AG04449 (cell line): ENCODE measurements around the gene NKRF.

Experiments used
- CTCF ChIA-PET: fragments of 350-600 bp; formaldehyde crosslinking; extraction: SDS; loops from one replicate; lab custom pipeline; 2021; ENCODE audit warnings: antibody characterized with exemption; lab: Yijun Ruan, JAX
- POLR2A ChIA-PET: fragments of 400-600, 350-600 bp; formaldehyde crosslinking; extraction: SDS; loops from one replicate; lab custom pipeline; 2020; ENCODE audit warnings: antibody characterized with exemption, inconsistent platforms; lab: Yijun Ruan, JAX
- DNase-seq: peaks from one replicate; pipeline ENCODE4 v3.0.0-alpha.2; 2010; ENCODE audit warnings: low read depth, low spot score
- H3K4me3 ChIP-seq: 2 replicates; pipeline ENCODE4 v1.5.1; 2011; ENCODE audit warnings: low read depth, mild to moderate bottlenecking, control low read depth, low read length
- TF ChIP-seq, protein P1 (sequence below): IDR thresholded peaks from one replicate; pipeline ENCODE4 v1.5.1; 2011; ENCODE audit warnings: mild to moderate bottlenecking, moderate library complexity, low read length, control low read depth, inconsistent platforms; ENCODE audit not compliant: insufficient read depth; ENCODE audit errors: missing control alignments

NKRF gene

DNA sequence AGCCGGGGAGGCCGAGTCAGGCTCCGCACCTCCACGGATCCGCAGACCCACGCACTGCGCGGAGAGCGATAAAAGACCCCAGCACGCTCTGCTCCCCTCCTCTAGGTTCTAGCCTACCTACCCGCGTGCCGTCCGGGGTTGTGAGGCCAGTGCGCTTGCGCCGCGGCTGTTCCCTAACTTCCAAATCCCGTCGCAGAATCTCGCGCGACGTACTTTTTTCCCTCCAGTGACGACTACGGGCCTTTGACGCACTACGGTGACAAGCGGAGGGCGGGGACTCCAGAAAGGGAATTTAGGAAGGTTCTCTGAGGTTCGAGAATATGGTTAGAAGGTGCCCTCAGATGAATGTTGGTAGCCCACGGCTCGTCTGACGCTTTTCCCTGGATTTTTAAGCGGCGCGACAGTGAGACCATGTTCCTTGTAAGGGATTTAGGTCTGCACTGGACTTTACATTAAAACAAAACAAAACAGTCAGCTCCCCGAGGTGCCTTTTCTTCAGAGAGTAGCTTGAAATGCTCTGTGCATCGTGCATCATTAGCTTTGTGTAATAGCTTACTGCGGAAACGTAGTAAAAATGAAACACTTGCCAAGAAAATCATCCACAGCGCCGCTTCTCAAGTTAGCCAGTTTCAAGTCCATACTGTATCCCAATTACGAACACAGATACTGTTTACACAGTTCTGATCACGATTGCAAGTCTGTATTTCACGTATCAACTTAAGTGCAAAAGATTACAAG is at the start of gene NKRF:
Gene NKRF, minus strand, starts transcription at position 145 of the 738 bp plus-strand sequence.
- TF ChIP-seq, protein P1, sequence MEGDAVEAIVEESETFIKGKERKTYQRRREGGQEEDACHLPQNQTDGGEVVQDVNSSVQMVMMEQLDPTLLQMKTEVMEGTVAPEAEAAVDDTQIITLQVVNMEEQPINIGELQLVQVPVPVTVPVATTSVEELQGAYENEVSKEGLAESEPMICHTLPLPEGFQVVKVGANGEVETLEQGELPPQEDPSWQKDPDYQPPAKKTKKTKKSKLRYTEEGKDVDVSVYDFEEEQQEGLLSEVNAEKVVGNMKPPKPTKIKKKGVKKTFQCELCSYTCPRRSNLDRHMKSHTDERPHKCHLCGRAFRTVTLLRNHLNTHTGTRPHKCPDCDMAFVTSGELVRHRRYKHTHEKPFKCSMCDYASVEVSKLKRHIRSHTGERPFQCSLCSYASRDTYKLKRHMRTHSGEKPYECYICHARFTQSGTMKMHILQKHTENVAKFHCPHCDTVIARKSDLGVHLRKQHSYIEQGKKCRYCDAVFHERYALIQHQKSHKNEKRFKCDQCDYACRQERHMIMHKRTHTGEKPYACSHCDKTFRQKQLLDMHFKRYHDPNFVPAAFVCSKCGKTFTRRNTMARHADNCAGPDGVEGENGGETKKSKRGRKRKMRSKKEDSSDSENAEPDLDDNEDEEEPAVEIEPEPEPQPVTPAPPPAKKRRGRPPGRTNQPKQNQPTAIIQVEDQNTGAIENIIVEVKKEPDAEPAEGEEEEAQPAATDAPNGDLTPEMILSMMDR, result no peak
- peak; percentile 41 for DNase-seq
- peak within 1 kb of the TSS; percentile 89 for H3K4me3 ChIP-seq
- POLR2A ChIA-PET, result no interaction called here
- CTCF ChIA-PET, result interaction anchor here (0.6 to 1.7 kb wide), 3 partner anchors 45 to 123 kb away, joined by 3 to 6 read pairs (median 4); no protein-coding TSS in a partner anchor

DNA sequence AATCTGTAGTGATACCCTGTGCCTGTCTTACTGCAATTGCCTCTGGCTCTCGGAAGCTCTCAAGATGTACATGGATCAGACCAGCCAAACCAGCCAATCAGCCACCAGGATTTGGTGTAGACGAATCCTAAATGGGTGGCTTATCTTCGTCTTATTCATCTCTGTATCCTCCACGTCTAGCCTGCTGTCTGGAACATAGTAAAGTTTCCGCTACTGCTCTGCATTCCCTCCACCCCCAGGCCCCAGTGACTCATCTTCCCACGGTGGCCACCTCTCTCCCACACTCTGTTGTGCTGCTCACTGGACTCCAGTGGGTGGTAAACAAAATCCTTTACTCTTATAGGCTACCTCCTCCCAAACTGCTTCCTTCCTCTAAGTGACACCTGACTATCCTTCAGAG is 48.9 kb upstream of the NKRF start:
- POLR2A ChIA-PET, result no interaction called here
- peak; percentile 59 for DNase-seq
- no peak overlapping the region for H3K4me3 ChIP-seq
- TF ChIP-seq, protein P1, result no peak
- CTCF ChIA-PET, result interaction anchor here (2.1 kb wide), 1 partner anchor 74 kb away, joined by 7 read pairs; no protein-coding TSS in a partner anchor

DNA sequence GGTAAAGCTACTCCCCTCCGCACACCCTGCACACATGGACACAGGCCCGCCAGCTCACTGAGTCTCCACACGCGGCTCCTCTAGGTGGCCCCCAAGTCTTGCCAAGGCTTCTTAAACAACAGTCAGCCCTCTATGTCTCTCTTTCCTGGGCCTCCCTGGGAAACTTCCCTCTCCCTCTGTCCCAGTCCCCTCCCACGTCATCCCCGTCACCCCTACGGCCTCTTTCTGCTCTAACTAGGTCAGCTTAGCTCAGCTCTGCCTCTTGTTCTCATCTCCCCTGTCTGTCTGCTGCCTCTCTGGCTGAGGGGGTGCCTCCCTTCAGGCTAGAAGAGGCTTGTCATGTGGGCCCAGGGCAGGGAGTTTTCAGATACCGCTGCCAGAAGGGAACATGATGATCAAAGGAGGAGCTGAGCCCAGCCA is 47.9 kb upstream of the NKRF start:
- no peak for DNase-seq
- POLR2A ChIA-PET, result no interaction called here
- no peak overlapping the region for H3K4me3 ChIP-seq
- TF ChIP-seq, protein P1, result peak; percentile 3
- CTCF ChIA-PET, result interaction anchor here (2.1 kb wide), 1 partner anchor 75 kb away, joined by 7 read pairs; no protein-coding TSS in a partner anchor

DNA sequence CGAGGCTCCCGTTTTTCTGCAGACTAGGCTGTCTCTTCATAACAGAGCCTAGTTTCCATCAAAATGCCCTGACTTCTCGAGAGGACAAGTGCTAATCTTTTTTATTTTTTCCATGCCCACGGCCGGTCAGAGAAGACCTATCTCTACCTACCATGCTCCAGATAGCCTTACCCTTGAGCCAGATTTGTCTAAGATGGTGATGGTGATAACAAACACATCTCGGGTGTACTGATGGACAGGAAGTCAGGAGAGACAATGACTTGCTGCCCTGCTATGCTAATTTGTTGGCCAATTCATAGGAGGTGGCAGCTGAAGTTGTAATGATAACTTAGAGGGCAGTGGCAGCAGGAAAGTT is 42.2 kb upstream of the NKRF start:
- POLR2A ChIA-PET, result no interaction called here
- TF ChIP-seq, protein P1, result no peak
- no peak for DNase-seq
- H3K4me3 ChIP-seq, result no peak overlapping the region
- CTCF ChIA-PET, result no interaction called here

DNA sequence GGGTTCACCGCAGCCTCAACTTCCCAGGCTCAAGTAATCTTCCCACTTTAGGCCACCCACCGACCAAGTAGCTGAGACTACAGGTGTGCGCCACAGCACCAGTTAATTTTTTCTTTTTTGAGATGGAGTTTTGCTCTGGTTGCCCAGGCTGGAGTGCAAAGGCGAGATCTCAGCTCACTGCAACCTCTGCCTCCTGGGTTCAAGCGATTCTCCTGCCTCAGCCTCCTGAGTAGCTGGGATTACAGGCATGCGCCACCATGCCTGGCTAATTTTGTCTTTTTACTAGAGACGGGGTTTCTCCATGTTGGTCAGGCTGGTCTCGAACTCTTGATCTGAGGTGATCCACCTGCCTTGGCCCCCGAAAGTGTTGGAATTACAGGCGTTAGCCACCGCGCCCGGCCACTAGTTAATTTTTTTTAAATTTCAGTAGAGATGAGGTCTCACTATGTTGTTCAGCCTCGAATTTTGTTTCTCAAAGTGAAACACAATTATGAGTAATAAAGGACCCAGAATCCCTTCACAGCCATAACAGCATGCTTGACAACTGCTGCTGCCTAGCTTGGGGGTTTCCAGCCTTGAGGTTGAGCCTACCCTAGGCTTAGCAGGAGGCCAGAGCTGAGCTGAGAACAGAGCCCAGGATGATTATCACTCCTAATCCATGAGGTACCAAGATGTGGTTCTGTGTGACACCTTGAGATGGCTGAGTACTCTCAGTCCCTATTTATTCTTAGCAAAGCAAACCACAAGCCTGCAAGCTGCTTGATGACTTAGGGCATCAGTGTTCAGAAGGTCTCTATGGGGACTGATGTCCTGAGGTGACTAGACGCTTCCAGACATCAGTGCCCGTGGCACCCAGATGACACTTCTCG is 41.6 kb upstream of the NKRF start:
- ChIA-PET CTCF (no interaction called here), POLR2A (no interaction called here)
- no peak for DNase-seq
- no peak overlapping the region for H3K4me3 ChIP-seq
- TF ChIP-seq, protein P1, result no peak

DNA sequence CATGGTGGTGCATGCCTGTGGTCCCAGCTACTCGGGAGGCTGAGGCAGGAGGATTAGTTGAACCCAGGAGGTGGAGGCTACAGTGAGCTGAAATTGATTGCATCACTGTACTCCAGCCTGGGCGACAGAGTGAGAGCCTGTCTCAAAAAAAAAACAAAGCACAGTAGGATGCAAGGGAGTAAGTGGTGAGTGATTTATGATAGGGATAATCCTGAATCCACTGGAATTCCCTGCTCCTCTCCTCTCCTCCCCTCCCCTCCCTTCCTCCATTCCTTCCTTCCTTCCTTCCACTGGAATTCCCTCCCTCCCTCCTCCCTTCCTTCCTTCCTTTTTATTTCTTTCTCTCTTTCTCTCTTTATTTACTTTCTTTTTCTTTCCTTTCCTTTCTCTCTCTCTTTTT is 40.9 kb upstream of the NKRF start:
- DNase-seq, result no peak
- TF ChIP-seq, protein P1, result no peak
- POLR2A ChIA-PET, result no interaction called here
- CTCF ChIA-PET, result interaction anchor here (0.9 kb wide), 1 partner anchor 37 kb away, joined by 3 read pairs; no protein-coding TSS in a partner anchor
- no peak overlapping the region for H3K4me3 ChIP-seq
